Lower leg skin (tissue), 4 donors: ENCODE measurements around the gene MRFAP1L1. TPM values are rescaled to one million over a fixed set of nuclear protein-coding genes. Genes with fewer than 3 reads are reported as not detected.

Experiments
- DNase-seq, 2 donors: peaks; one replicate each; pipeline ENCODE4 v3.0.0-alpha.2; 2019; ENCODE audit warnings: low spot score in 2 of 2
- H3K4me3 ChIP-seq: fragments of 200-600 bp; sonication (generic); 2 replicates; pipeline ENCODE4 v1.5.1; 2017; ENCODE audit warnings: mild to moderate bottlenecking, low read depth; ENCODE audit not compliant: poor library complexity, severe bottlenecking
- POLR2A ChIP-seq, 2 donors: fragments of 450-650 bp; IDR thresholded peaks; one replicate each; pipeline ENCODE4 v1.6.1; 2016 to 2017; ENCODE audit warnings: antibody characterized with exemption in 2 of 2, mild to moderate bottlenecking in 1 of 2, moderate library complexity in 1 of 2
- WGBS, 2 donors: methylation state at CpG; one replicate each; pipeline ENCODE4 v1.1.5; 2018; 5-methylcytosine and 5-hydroxymethylcytosine counted together
- intact Hi-C: fragments of 100-400 bp; cut with DNase I; formaldehyde crosslinking; loops from one replicate; pipeline ENCODE4 v1.15.0; 2023; ENCODE audit warnings: low total_unique reads
- total RNA-seq, 4 donors: library from RNA; depleted of rRNA; stranded (reverse); fragments of >200 nt; gene quantifications; one replicate each; pipeline ENCODE4 v1.1.0, GENCODE V29; 2016
- TF ChIP-seq, protein P1 (sequence below), 3 donors: fragments of 450-650 bp; IDR thresholded peaks; one replicate each; pipeline ENCODE4 v1.5.1; 2016; ENCODE audit warnings: antibody characterized with exemption in 3 of 3, mild to moderate bottlenecking in 3 of 3, moderate library complexity in 2 of 3

MRFAP1L1 gene
- total RNA-seq, 4 donors from 2014 or later, result 52.8 to 73.8 (median 69.1) TPM

DNA sequence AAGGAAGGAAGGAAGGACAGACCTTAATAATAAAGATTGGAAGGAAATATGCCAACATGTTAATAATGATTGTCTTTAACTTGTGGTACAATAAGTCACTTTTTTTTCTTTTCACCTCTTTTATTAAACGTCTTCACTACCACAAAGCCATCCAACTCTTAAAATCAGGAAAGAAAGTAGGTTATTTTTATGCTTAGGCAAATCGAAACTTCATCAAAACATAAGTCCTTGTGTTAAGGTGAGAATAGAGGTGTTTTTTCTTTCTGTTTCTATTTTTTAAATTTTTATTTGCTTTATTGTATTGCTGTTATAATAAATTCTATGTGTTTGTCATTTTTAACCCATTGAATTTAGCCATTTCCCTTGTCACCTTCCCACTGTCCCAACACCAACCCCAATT is 32.8 kb upstream of the MRFAP1L1 start:
- intact Hi-C loops, result no loop called here
- no peak for DNase-seq
- H3K4me3 ChIP-seq, result no peak overlapping the region
- no peak for TF ChIP-seq POLR2A (IDR thresholded peaks at IDR 0.05)
- 79 to 81% methylated on average over 2 of the region's 2 CpGs for WGBS, 2 donors

DNA sequence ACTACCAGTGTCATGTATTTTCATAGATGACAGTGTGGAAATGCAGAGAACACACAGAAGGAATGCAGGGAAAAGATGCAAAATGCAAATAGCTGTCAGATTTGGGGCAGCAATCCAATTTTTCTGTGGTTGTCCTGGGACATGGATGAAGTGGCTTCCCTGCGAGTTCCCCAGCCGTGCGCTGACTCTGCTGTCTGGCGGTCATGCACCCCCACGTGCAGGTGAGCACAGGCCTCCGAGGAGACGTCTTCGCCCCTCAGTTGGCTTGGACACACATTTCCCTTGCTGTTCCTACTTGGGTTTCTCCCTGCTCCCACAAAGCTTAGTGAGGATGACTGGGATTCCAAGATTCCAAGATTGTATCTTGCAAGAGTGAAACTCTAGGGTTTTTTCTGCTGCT is 30.7 kb upstream of the MRFAP1L1 start:
- H3K4me3 ChIP-seq, result no peak overlapping the region
- 88 to 89% methylated on average over 8 of the region's 8 CpGs for WGBS, 2 donors
- TF ChIP-seq, protein P1, sequence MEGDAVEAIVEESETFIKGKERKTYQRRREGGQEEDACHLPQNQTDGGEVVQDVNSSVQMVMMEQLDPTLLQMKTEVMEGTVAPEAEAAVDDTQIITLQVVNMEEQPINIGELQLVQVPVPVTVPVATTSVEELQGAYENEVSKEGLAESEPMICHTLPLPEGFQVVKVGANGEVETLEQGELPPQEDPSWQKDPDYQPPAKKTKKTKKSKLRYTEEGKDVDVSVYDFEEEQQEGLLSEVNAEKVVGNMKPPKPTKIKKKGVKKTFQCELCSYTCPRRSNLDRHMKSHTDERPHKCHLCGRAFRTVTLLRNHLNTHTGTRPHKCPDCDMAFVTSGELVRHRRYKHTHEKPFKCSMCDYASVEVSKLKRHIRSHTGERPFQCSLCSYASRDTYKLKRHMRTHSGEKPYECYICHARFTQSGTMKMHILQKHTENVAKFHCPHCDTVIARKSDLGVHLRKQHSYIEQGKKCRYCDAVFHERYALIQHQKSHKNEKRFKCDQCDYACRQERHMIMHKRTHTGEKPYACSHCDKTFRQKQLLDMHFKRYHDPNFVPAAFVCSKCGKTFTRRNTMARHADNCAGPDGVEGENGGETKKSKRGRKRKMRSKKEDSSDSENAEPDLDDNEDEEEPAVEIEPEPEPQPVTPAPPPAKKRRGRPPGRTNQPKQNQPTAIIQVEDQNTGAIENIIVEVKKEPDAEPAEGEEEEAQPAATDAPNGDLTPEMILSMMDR (IDR thresholded peaks at IDR 0.05), result no peak
- no peak for TF ChIP-seq POLR2A (IDR thresholded peaks at IDR 0.05)
- no peak for DNase-seq
- intact Hi-C loops, result no loop called here

- H3K4me3 ChIP-seq, result no peak overlapping the region
- no peak for TF ChIP-seq POLR2A (IDR thresholded peaks at IDR 0.05)
- TF ChIP-seq, protein P1 (IDR thresholded peaks at IDR 0.05), result no peak
- DNase-seq, result no peak
- 86 to 93% methylated on average over 4 of the region's 4 CpGs for WGBS, 2 donors
- intact Hi-C loops, result no loop called here
Observed at GRCh38 chr4:6739920-6740319, 30.3 kb upstream of the MRFAP1L1 start.

GRCh38 chr4:6734165-6734786 is 24.6 kb upstream of the MRFAP1L1 start:
- intact Hi-C loops, result no loop called here

GRCh38 chr4:6733358-6734164 is 23.9 kb upstream of the MRFAP1L1 start:
- TF ChIP-seq, protein P1 (IDR thresholded peaks at IDR 0.05), result no peak
- 85 to 86% methylated on average over 27 of the region's 27 CpGs for whole genome bisulfite sequencing, 2 donors
- H3K4me3 ChIP-seq, result no peak overlapping the region
- intact Hi-C loops, result no loop called here
- DNase-seq, result peak in 1 of 2 donors; percentile 78

More at GRCh38 chr4:6734165-6734786, 24.6 kb upstream of the MRFAP1L1 start:
- WGBS, 2 donors, result 86 to 87% methylated on average over 16 of the region's 16 CpGs
- DNase-seq, result peak in 1 of 2 donors; percentile 82
- H3K4me3 ChIP-seq, result no peak overlapping the region
- TF ChIP-seq, protein P1 (IDR thresholded peaks at IDR 0.05), result no peak
- TF ChIP-seq POLR2A (IDR thresholded peaks at IDR 0.05), result no peak
